RWPE2 (cell line): Measurements from ENCODE around the gene FATE1.

Source experiments
- ATAC-seq: fragments of 200-7000 bp; cut with Tn5 transposase; 3 replicates; pipeline ENCODE4 v1.9.1; 2021; ENCODE audit warnings: low read depth
- DNase-seq: peaks from one replicate; pipeline ENCODE4 v3.0.0-alpha.2; 2020; ENCODE audit warnings: low spot score
- H3K27ac ChIP-seq: fragments of 450-650 bp; 2 replicates; pipeline ENCODE4 v1.5.1; 2017; ENCODE audit warnings: mild to moderate bottlenecking; ENCODE audit not compliant: poor library complexity, severe bottlenecking
- H3K27me3 ChIP-seq: fragments of 250-450 bp; sonication (Bioruptor Pico); 2 replicates; pipeline ENCODE4 v1.5.1; 2021; ENCODE audit warnings: mild to moderate bottlenecking, moderate library complexity; ENCODE audit not compliant: insufficient read depth, poor library complexity, severe bottlenecking
- H3K36me3 ChIP-seq: fragments of 250-450 bp; sonication (Bioruptor Pico); 2 replicates; pipeline ENCODE4 v1.5.1; 2020; ENCODE audit warnings: low read depth, mild to moderate bottlenecking, moderate library complexity
- H3K4me1 ChIP-seq: fragments of 250-450 bp; sonication (Bioruptor Pico); 2 replicates; pipeline ENCODE4 v1.5.1; 2021; ENCODE audit warnings: mild to moderate bottlenecking, moderate library complexity; ENCODE audit not compliant: insufficient read depth, poor library complexity, severe bottlenecking
- H3K4me3 ChIP-seq: fragments of 250-450 bp; sonication (Bioruptor Pico); 2 replicates; pipeline ENCODE4 v1.5.1; 2021; ENCODE audit warnings: mild to moderate bottlenecking, moderate library complexity; ENCODE audit not compliant: severe bottlenecking
- H3K9me3 ChIP-seq: fragments of 250-450 bp; sonication (Bioruptor Pico); 2 replicates; pipeline ENCODE4 v1.5.1; 2021; ENCODE audit warnings: mild to moderate bottlenecking, moderate library complexity; ENCODE audit not compliant: severe bottlenecking
- CTCF ChIP-seq: fragments of 450-650 bp; IDR thresholded peaks from one replicate; pipeline ENCODE4 v1.5.1; 2017; ENCODE audit warnings: mild to moderate bottlenecking, moderate library complexity; ENCODE audit not compliant: poor library complexity, severe bottlenecking

Gene FATE1

GRCh38 chrX:151700581-151700980, 15.3 kb upstream of the FATE1 start:
- no peak for DNase-seq
- Histone ChIP-seq H3K36me3 (no peaks in the 10 kb centered on the region), H3K27me3 (no peaks in the 10 kb centered on the region), H3K4me3 (no peak overlapping the region), H3K9me3 (no peaks in the 10 kb centered on the region), H3K4me1 (no peaks in the 10 kb centered on the region), H3K27ac (no peak overlapping the region)
- no peak for TF ChIP-seq CTCF
- no peak for ATAC-seq

- Histone ChIP-seq H3K36me3 (no peaks in the 10 kb centered on the region), H3K4me1 (no peaks in the 10 kb centered on the region), H3K27ac (no peak overlapping the region), H3K9me3 (no peaks in the 10 kb centered on the region), H3K27me3 (no peaks in the 10 kb centered on the region), H3K4me3 (no peak overlapping the region)
- no peak for TF ChIP-seq CTCF
- ATAC-seq: no peak
- DNase-seq: no peak
Measured at GRCh38 chrX:151701071-151701470, 14.8 kb upstream of the FATE1 start.

GRCh38 chrX:151701531-151701930, 14.3 kb upstream of the FATE1 start:
- no peak overlapping the region for H3K4me3 ChIP-seq
- ATAC-seq (no peak), DNase-seq (no peak)
- H3K27ac ChIP-seq: no peak overlapping the region
- no peak for TF ChIP-seq CTCF
- H3K9me3 ChIP-seq: no peaks in the 10 kb centered on the region
- H3K36me3 ChIP-seq: no peaks in the 10 kb centered on the region
- H3K4me1 ChIP-seq: no peaks in the 10 kb centered on the region
- H3K27me3 ChIP-seq: no peaks in the 10 kb centered on the region

- ATAC-seq (no peak), DNase-seq (no peak)
- Histone ChIP-seq H3K9me3 (no peaks in the 10 kb centered on the region), H3K4me3 (no peak overlapping the region), H3K36me3 (no peaks in the 10 kb centered on the region), H3K27ac (no peak overlapping the region), H3K27me3 (no peaks in the 10 kb centered on the region), H3K4me1 (no peaks in the 10 kb centered on the region)
- TF ChIP-seq CTCF: no peak
Measured at GRCh38 chrX:151702026-151702714, 13.7 kb upstream of the FATE1 start.

- H3K9me3 ChIP-seq: no peaks in the 10 kb centered on the region
- H3K4me3 ChIP-seq: no peak overlapping the region
- ATAC-seq: no peak
- H3K4me1 ChIP-seq: no peaks in the 10 kb centered on the region
- H3K36me3 ChIP-seq: no peaks in the 10 kb centered on the region
- TF ChIP-seq CTCF: no peak
- no peak overlapping the region for H3K27ac ChIP-seq
- no peaks in the 10 kb centered on the region for H3K27me3 ChIP-seq
- no peak for DNase-seq
Measured at GRCh38 chrX:151702741-151703340, 13.0 kb upstream of the FATE1 start.
